HL-60 (cell line): Measurements from ENCODE around the gene FAM83E.

Experiments
- DNase-seq, 2 experiments: peaks; one replicate each; pipeline ENCODE4 v3.0.0-alpha.2; 2010 to 2020; ENCODE audit warnings: low read depth in 1 of 2, low spot score in 1 of 2
- H3K27ac ChIP-seq: fragments of 250-450 bp; sonication (Bioruptor Pico); replicated peaks from 2 replicates; pipeline ENCODE4 v1.5.1; 2020; ENCODE audit warnings: mild to moderate bottlenecking, moderate library complexity
- H3K27me3 ChIP-seq: fragments of 250-450 bp; sonication (Bioruptor Pico); 2 replicates; pipeline ENCODE4 v1.5.1; 2021; ENCODE audit warnings: mild to moderate bottlenecking, moderate library complexity; ENCODE audit not compliant: insufficient read depth, poor library complexity, severe bottlenecking
- H3K4me3 ChIP-seq: replicated peaks from 2 replicates; pipeline ENCODE4 v1.5.1; 2011; ENCODE audit warnings: mild to moderate bottlenecking, control low read depth, low read length; ENCODE audit not compliant: insufficient read depth
- GABPA ChIP-seq: IDR thresholded peaks from 2 replicates; pipeline ENCODE4 v1.6.1; 2012; ENCODE audit warnings: low read depth
- POLR2AphosphoS5 ChIP-seq: IDR thresholded peaks from 2 replicates; pipeline ENCODE4 v1.6.1; 2012; ENCODE audit warnings: low read depth
- SPI1 ChIP-seq: IDR thresholded peaks from 2 replicates; pipeline ENCODE4 v1.6.1; 2012; ENCODE audit warnings: low read depth, mild to moderate bottlenecking, borderline replicate concordance
- TF ChIP-seq, protein P1 (sequence below): IDR thresholded peaks from one replicate; pipeline ENCODE4 v1.5.1; 2011; ENCODE audit warnings: low read length, control low read depth, inconsistent platforms; ENCODE audit not compliant: insufficient read depth
- TF ChIP-seq, protein P2 (sequence below): IDR thresholded peaks from 2 replicates; pipeline ENCODE4 v1.6.1; 2012; ENCODE audit warnings: low read depth; ENCODE audit not compliant: insufficient replicate concordance

FAM83E gene

DNA sequence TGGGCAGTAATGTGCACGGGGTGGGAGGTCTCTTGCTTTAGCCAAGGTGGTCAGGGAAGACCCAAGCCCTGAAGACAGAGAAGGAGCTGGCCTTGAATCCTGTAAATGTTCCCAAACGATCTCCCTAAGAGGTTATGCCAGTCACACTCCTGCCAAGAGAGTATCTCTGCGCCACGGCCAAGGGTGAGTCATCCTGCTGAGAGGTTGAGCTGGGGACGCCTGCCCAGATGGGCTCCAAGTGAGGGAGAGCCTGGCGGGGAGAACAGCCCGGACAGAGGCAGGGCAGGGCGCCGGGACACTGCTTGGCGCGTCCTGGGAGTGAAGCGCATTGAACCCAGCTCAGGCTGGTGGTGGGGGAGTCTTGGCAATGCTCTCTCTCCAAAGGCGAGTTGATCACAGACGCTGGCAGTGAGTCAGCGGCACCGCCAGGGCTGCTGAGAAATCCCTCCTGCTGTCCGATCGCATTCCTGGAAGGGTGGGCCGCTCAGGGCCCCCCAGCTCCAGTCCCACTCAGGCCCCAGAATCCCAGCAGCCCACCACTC lies 46.5 kb downstream of the FAM83E start:
- DNase-seq = no peak
- no peaks in the 10 kb centered on the region for H3K27me3 ChIP-seq
- H3K27ac ChIP-seq = no peak overlapping the region
- TF ChIP-seq, protein P1, sequence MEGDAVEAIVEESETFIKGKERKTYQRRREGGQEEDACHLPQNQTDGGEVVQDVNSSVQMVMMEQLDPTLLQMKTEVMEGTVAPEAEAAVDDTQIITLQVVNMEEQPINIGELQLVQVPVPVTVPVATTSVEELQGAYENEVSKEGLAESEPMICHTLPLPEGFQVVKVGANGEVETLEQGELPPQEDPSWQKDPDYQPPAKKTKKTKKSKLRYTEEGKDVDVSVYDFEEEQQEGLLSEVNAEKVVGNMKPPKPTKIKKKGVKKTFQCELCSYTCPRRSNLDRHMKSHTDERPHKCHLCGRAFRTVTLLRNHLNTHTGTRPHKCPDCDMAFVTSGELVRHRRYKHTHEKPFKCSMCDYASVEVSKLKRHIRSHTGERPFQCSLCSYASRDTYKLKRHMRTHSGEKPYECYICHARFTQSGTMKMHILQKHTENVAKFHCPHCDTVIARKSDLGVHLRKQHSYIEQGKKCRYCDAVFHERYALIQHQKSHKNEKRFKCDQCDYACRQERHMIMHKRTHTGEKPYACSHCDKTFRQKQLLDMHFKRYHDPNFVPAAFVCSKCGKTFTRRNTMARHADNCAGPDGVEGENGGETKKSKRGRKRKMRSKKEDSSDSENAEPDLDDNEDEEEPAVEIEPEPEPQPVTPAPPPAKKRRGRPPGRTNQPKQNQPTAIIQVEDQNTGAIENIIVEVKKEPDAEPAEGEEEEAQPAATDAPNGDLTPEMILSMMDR = no peak
- TF ChIP-seq SPI1 (no peak), POLR2AphosphoS5 (no peak)
- TF ChIP-seq, protein P2, sequence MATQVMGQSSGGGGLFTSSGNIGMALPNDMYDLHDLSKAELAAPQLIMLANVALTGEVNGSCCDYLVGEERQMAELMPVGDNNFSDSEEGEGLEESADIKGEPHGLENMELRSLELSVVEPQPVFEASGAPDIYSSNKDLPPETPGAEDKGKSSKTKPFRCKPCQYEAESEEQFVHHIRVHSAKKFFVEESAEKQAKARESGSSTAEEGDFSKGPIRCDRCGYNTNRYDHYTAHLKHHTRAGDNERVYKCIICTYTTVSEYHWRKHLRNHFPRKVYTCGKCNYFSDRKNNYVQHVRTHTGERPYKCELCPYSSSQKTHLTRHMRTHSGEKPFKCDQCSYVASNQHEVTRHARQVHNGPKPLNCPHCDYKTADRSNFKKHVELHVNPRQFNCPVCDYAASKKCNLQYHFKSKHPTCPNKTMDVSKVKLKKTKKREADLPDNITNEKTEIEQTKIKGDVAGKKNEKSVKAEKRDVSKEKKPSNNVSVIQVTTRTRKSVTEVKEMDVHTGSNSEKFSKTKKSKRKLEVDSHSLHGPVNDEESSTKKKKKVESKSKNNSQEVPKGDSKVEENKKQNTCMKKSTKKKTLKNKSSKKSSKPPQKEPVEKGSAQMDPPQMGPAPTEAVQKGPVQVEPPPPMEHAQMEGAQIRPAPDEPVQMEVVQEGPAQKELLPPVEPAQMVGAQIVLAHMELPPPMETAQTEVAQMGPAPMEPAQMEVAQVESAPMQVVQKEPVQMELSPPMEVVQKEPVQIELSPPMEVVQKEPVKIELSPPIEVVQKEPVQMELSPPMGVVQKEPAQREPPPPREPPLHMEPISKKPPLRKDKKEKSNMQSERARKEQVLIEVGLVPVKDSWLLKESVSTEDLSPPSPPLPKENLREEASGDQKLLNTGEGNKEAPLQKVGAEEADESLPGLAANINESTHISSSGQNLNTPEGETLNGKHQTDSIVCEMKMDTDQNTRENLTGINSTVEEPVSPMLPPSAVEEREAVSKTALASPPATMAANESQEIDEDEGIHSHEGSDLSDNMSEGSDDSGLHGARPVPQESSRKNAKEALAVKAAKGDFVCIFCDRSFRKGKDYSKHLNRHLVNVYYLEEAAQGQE = no peak
- H3K4me3 ChIP-seq = no peak overlapping the region

DNA sequence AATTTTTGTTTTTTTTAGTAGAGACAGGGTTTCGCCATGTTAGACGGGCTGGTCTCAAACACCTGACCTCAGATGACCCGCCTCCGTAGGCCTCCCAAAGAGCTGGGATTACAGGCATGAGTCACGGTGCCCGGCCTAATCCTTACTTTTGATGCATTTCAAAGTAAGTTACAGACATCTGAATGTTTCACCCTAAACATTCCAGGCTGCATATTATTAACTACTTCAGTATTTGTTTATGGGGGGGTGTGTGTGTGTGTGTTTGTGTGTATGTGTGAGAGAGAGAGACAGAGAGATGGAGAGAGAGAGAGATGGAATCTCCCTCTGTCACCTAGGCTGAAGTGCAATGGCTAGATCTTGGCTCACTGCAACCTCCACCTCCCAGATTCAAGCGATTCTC lies 49.8 kb downstream of the FAM83E start:
- TF ChIP-seq, protein P1 = no peak
- no peak for TF ChIP-seq GABPA
- no peak for TF ChIP-seq SPI1
- TF ChIP-seq, protein P2 = no peak
- TF ChIP-seq POLR2AphosphoS5 = no peak
- Histone ChIP-seq H3K27ac (no peak overlapping the region), H3K27me3 (no peaks in the 10 kb centered on the region), H3K4me3 (no peak overlapping the region)
- DNase-seq = no peak
